Measurements from ENCODE around the gene FAF1.

The FAF1 gene

GRCh38 chr1:50923564-50923963, 36.5 kb downstream of the FAF1 start:
- Histone ChIP-seq H3K4me3 (ENCODE audit: low read depth, low read length) (no peak overlapping the region), H3K36me3 (ENCODE audit: control insufficient read depth in 2 of 2, insufficient read depth in 1 of 2, low read length in 2 of 2) (no peaks in the 10 kb centered on the region; a peak in 1 of 3 replicates), H3K9me3 (ENCODE audit: control insufficient read depth, insufficient read depth, low read depth, low read length) (no peaks in the 10 kb centered on the region), H3K4me1 (ENCODE audit: control insufficient read depth, insufficient read depth, low read length) (no peaks in the 10 kb centered on the region), H3K27ac (ENCODE audit: extremely low read depth, low read depth, low read length) (no peak overlapping the region)
- POLR2A ChIA-PET, result no interaction called here
- TF ChIP-seq ZNF174 (tag by site-specific recombination; IDR thresholded peaks at IDR 0.05), result no peak
- TF ChIP-seq SETDB1 (IDR thresholded peaks at IDR 0.05; ENCODE audit: insufficient read length, low read length), result peak; percentile 16
- CTCF ChIA-PET, result interaction anchor here (0.6 kb wide), 1 partner anchor 36 kb away, joined by 3 read pairs; no protein-coding TSS in a partner anchor

GRCh38 chr1:50921029-50921428, 39.0 kb downstream of the FAF1 start:
- Histone ChIP-seq H3K27ac (ENCODE audit: extremely low read depth, low read depth, low read length) (no peak overlapping the region), H3K36me3 (ENCODE audit: control insufficient read depth in 2 of 2, insufficient read depth in 1 of 2, low read length in 2 of 2) (no peaks in the 10 kb centered on the region), H3K9me3 (ENCODE audit: control insufficient read depth, insufficient read depth, low read depth, low read length) (no peaks in the 10 kb centered on the region), H3K4me1 (ENCODE audit: control insufficient read depth, insufficient read depth, low read length) (no peaks in the 10 kb centered on the region), H3K4me3 (ENCODE audit: low read depth, low read length) (no peak overlapping the region)
- TF ChIP-seq SCRT2 (tag by site-specific recombination; IDR thresholded peaks at IDR 0.05), result no peak
- no peak for TF ChIP-seq ZNF548 (tag by site-specific recombination; IDR thresholded peaks at IDR 0.05)
- TF ChIP-seq ZNF174 (tag by site-specific recombination; IDR thresholded peaks at IDR 0.05), result no peak
- no peak for TF ChIP-seq GLIS1 (tag by site-specific recombination; IDR thresholded peaks at IDR 0.05)
- no peak for TF ChIP-seq KLF16 (tag by site-specific recombination; IDR thresholded peaks at IDR 0.05)
- no peak for TF ChIP-seq ZNF146 (tag by site-specific recombination; IDR thresholded peaks at IDR 0.05)
- TF ChIP-seq, protein P1, sequence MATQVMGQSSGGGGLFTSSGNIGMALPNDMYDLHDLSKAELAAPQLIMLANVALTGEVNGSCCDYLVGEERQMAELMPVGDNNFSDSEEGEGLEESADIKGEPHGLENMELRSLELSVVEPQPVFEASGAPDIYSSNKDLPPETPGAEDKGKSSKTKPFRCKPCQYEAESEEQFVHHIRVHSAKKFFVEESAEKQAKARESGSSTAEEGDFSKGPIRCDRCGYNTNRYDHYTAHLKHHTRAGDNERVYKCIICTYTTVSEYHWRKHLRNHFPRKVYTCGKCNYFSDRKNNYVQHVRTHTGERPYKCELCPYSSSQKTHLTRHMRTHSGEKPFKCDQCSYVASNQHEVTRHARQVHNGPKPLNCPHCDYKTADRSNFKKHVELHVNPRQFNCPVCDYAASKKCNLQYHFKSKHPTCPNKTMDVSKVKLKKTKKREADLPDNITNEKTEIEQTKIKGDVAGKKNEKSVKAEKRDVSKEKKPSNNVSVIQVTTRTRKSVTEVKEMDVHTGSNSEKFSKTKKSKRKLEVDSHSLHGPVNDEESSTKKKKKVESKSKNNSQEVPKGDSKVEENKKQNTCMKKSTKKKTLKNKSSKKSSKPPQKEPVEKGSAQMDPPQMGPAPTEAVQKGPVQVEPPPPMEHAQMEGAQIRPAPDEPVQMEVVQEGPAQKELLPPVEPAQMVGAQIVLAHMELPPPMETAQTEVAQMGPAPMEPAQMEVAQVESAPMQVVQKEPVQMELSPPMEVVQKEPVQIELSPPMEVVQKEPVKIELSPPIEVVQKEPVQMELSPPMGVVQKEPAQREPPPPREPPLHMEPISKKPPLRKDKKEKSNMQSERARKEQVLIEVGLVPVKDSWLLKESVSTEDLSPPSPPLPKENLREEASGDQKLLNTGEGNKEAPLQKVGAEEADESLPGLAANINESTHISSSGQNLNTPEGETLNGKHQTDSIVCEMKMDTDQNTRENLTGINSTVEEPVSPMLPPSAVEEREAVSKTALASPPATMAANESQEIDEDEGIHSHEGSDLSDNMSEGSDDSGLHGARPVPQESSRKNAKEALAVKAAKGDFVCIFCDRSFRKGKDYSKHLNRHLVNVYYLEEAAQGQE (tag by site-specific recombination; IDR thresholded peaks at IDR 0.05), result no peak
- no peak for TF ChIP-seq ZNF510 (tag by site-specific recombination; IDR thresholded peaks at IDR 0.05; ENCODE audit: insufficient replicate concordance)
- TF ChIP-seq PRDM1 (tag by site-specific recombination; IDR thresholded peaks at IDR 0.05), result no peak
- TF ChIP-seq ZIC2 (tag by site-specific recombination; IDR thresholded peaks at IDR 0.05), result no peak
- TF ChIP-seq, protein P2, sequence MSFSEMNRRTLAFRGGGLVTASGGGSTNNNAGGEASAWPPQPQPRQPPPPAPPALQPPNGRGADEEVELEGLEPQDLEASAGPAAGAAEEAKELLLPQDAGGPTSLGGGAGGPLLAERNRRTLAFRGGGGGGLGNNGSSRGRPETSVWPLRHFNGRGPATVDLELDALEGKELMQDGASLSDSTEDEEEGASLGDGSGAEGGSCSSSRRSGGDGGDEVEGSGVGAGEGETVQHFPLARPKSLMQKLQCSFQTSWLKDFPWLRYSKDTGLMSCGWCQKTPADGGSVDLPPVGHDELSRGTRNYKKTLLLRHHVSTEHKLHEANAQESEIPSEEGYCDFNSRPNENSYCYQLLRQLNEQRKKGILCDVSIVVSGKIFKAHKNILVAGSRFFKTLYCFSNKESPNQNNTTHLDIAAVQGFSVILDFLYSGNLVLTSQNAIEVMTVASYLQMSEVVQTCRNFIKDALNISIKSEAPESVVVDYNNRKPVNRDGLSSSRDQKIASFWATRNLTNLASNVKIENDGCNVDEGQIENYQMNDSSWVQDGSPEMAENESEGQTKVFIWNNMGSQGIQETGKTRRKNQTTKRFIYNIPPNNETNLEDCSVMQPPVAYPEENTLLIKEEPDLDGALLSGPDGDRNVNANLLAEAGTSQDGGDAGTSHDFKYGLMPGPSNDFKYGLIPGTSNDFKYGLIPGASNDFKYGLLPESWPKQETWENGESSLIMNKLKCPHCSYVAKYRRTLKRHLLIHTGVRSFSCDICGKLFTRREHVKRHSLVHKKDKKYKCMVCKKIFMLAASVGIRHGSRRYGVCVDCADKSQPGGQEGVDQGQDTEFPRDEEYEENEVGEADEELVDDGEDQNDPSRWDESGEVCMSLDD (tag by site-specific recombination; IDR thresholded peaks at IDR 0.05), result no peak
- no peak for TF ChIP-seq ZNF426 (tag by site-specific recombination; IDR thresholded peaks at IDR 0.05)
- no peak for TF ChIP-seq OVOL3 (tag by site-specific recombination; IDR thresholded peaks at IDR 0.05)
- no peak for TF ChIP-seq ZNF274 (IDR thresholded peaks at IDR 0.05; ENCODE audit: low read length)
- no peak for TF ChIP-seq ZNF274 (tag by site-specific recombination; IDR thresholded peaks at IDR 0.05; ENCODE audit: borderline replicate concordance)
- TF ChIP-seq ZNF777 (tag by site-specific recombination; IDR thresholded peaks at IDR 0.05; ENCODE audit: borderline replicate concordance), result no peak
- no peak for TF ChIP-seq ELK4 (IDR thresholded peaks at IDR 0.05; ENCODE audit: borderline replicate concordance, low read depth, low read length)
- no peak for TF ChIP-seq AEBP2 (tag by site-specific recombination; IDR thresholded peaks at IDR 0.05; ENCODE audit: borderline replicate concordance)
- POLR2A ChIA-PET, result no interaction called here
- CTCF ChIA-PET, result interaction anchor here (1.8 kb wide), 1 partner anchor 9 kb away, joined by 7 read pairs; no protein-coding TSS in a partner anchor

All from HEK293 (cell line).